SK-N-SH treated with all-trans-retinoic acid at 6 μM for 48 hours (cell line): Measurements from ENCODE around the gene PNMA8A.

Experiments
- ATAC-seq: fragments of 200-7000 bp; cut with Tn5 transposase; 3 replicates; pipeline ENCODE4 v1.9.1; 2020; ENCODE audit warnings: mild to moderate bottlenecking, moderate library complexity
- BACH2 ChIP-seq: fragments of 250-450 bp; sonication (Bioruptor Pico); IDR thresholded peaks from 2 replicates; pipeline ENCODE4 v1.9.0; 2021; ENCODE audit warnings: mild to moderate bottlenecking, borderline replicate concordance
- CREB5 ChIP-seq: fragments of 250-450 bp; sonication (Bioruptor Pico); IDR thresholded peaks from 2 replicates; pipeline ENCODE4 v1.5.1; 2020; ENCODE audit warnings: low read depth, mild to moderate bottlenecking, moderate library complexity
- CSDC2 ChIP-seq: fragments of 250-450 bp; sonication (Bioruptor Pico); IDR thresholded peaks from 2 replicates; pipeline ENCODE4 v1.5.0; 2020; ENCODE audit warnings: mild to moderate bottlenecking, moderate library complexity
- ESRRG ChIP-seq: fragments of 250-450 bp; sonication (Bioruptor Pico); IDR thresholded peaks from 2 replicates; pipeline ENCODE4 v1.6.1; 2021; ENCODE audit warnings: mild to moderate bottlenecking
- GLIS3 ChIP-seq: fragments of 250-450 bp; sonication (Bioruptor Pico); IDR thresholded peaks from 2 replicates; pipeline ENCODE4 v1.5.0; 2020; ENCODE audit warnings: mild to moderate bottlenecking, moderate library complexity
- PATZ1 ChIP-seq: fragments of 250-450 bp; sonication (Bioruptor Pico); IDR thresholded peaks from 2 replicates; pipeline ENCODE4 v1.8.0; 2020; ENCODE audit warnings: mild to moderate bottlenecking, moderate library complexity, borderline replicate concordance
- POU6F1 ChIP-seq: fragments of 250-450 bp; sonication (Bioruptor Pico); IDR thresholded peaks from 2 replicates; pipeline ENCODE4 v1.8.0; 2021; ENCODE audit warnings: low read depth, mild to moderate bottlenecking, moderate library complexity, borderline replicate concordance
- PPARA ChIP-seq: fragments of 250-450 bp; sonication (Bioruptor Pico); IDR thresholded peaks from 2 replicates; pipeline ENCODE4 v1.5.0; 2020; ENCODE audit warnings: mild to moderate bottlenecking, borderline replicate concordance
- TOX ChIP-seq: fragments of 250-450 bp; sonication (Bioruptor Pico); IDR thresholded peaks from 2 replicates; pipeline ENCODE4 v1.8.0; 2021; ENCODE audit warnings: mild to moderate bottlenecking, moderate library complexity, borderline replicate concordance
- TSHZ2 ChIP-seq: fragments of 250-450 bp; sonication (Bioruptor Pico); IDR thresholded peaks from 2 replicates; pipeline ENCODE4 v1.5.0; 2020; ENCODE audit warnings: mild to moderate bottlenecking, moderate library complexity
- ZC3H10 ChIP-seq: fragments of 250-450 bp; sonication (Bioruptor Pico); IDR thresholded peaks from 2 replicates; pipeline ENCODE4 v1.5.1; 2021; ENCODE audit warnings: mild to moderate bottlenecking, moderate library complexity
- ZFP3 ChIP-seq: fragments of 250-450 bp; sonication (Bioruptor Pico); IDR thresholded peaks from 2 replicates; pipeline ENCODE4 v1.5.0; 2020; ENCODE audit warnings: mild to moderate bottlenecking, moderate library complexity
- ZFP30 ChIP-seq: fragments of 450-650 bp; formaldehyde crosslinking; IDR thresholded peaks from 2 replicates; pipeline ENCODE4 v1.5.0; 2022; ENCODE audit warnings: mild to moderate bottlenecking, moderate library complexity
- ZNF70 ChIP-seq: fragments of 450-650 bp; formaldehyde crosslinking; IDR thresholded peaks from 2 replicates; pipeline ENCODE4 v1.5.0; 2020; ENCODE audit warnings: mild to moderate bottlenecking, moderate library complexity
- ZNF8 ChIP-seq: fragments of 450-650 bp; formaldehyde crosslinking; IDR thresholded peaks from 2 replicates; pipeline ENCODE4 v1.5.0; 2020; ENCODE audit warnings: mild to moderate bottlenecking, moderate library complexity

PNMA8A gene

GRCh38 chr19:46431824-46432223 is 39.5 kb downstream of the PNMA8A start:
- TF ChIP-seq ESRRG (CRISPR knock-in tag) (no peak), TSHZ2 (CRISPR knock-in tag) (no peak), ZFP30 (CRISPR knock-in tag) (no peak), ZFP3 (CRISPR knock-in tag) (no peak), PPARA (CRISPR knock-in tag) (no peak), POU6F1 (CRISPR knock-in tag) (no peak), ZNF8 (no peak), ZC3H10 (CRISPR knock-in tag) (no peak)
- TF ChIP-seq, all 23 proteins: peak for 0
- ATAC-seq = no peak

GRCh38 chr19:46429999-46430398 is 41.4 kb downstream of the PNMA8A start:
- no peak for ATAC-seq
- TF ChIP-seq ZNF70 (CRISPR knock-in tag) (no peak), PATZ1 (CRISPR knock-in tag) (no peak), CREB5 (no peak), TOX (CRISPR knock-in tag) (no peak), POU6F1 (CRISPR knock-in tag) (no peak), ZFP3 (CRISPR knock-in tag) (no peak), BACH2 (CRISPR knock-in tag) (no peak), TSHZ2 (CRISPR knock-in tag) (no peak), ESRRG (CRISPR knock-in tag) (no peak), CSDC2 (CRISPR knock-in tag) (no peak), ZNF8 (no peak), GLIS3 (CRISPR knock-in tag) (no peak), ZFP30 (CRISPR knock-in tag) (no peak), PPARA (CRISPR knock-in tag) (no peak)
